PC-9 (cell line): ENCODE measurements around the gene LAMTOR4.

Source experiments
- CTCF ChIP-seq: fragments of 200-600 bp; sonication (generic); conservative IDR thresholded peaks from 2 replicates; pipeline ENCODE4 v1.6.1; 2017; ENCODE audit warnings: mixed run types, antibody characterized with exemption, mild to moderate bottlenecking, moderate library complexity
- EZH2 ChIP-seq: fragments of 200-600 bp; sonication (generic); IDR thresholded peaks from 2 replicates; pipeline ENCODE4 v1.8.0; 2017; ENCODE audit warnings: antibody characterized with exemption, low read depth

GRCh38 chr7:100120733-100121036, 28.0 kb upstream of the LAMTOR4 start:
- TF ChIP-seq CTCF (no peak), EZH2 (no peak)
